HepG2 (cell line): Measurements from ENCODE around the gene MGST2. TPM values are rescaled to one million over a fixed set of nuclear protein-coding genes. Genes with fewer than 3 reads are reported as not detected.
A peak's percentile ranks its signal among the peaks of the same experiment; 100 is the strongest.

Experiments used
- CBX2 ChIP-seq, 2 experiments: fragments of 200-600 bp in 1 of 2; sonication (generic); formaldehyde crosslinking in 1 of 2; IDR thresholded peaks; 2 replicates each; pipeline versions ENCODE4 v1.7.0 to v1.8.1; 2018 to 2022; ENCODE audit warnings: low read depth in 2 of 2, low read length in 1 of 2, mild to moderate bottlenecking in 1 of 2, missing genetic modification reagents in 1 of 2
- CSRNP2 ChIP-seq: sonication (generic); formaldehyde crosslinking; conservative IDR thresholded peaks from 2 replicates; pipeline ENCODE4 v1.8.0; 2022; ENCODE audit warnings: low read depth, missing genetic modification reagents
- ESRRA ChIP-seq: sonication (generic); formaldehyde crosslinking; IDR thresholded peaks from 2 replicates; pipeline ENCODE4 v1.5.1; 2020; ENCODE audit warnings: mild to moderate bottlenecking, low read depth, missing genetic modification reagents
- GABPA ChIP-seq, 2 experiments: IDR thresholded peaks; 2 replicates each; pipeline ENCODE4 v1.6.1; 2011 to 2016; ENCODE audit warnings: low read depth in 2 of 2, low read length in 1 of 2, missing biosample characterization in 1 of 2, missing genetic modification characterization in 1 of 2
- JUN ChIP-seq: sonication (generic); formaldehyde crosslinking; IDR thresholded peaks from 2 replicates; pipeline ENCODE4 v1.4.0; 2020; ENCODE audit warnings: mild to moderate bottlenecking, missing genetic modification reagents
- MAF1 ChIP-seq: sonication (generic); formaldehyde crosslinking; IDR thresholded peaks from 2 replicates; pipeline ENCODE4 v1.5.0; 2020; ENCODE audit warnings: missing genetic modification reagents, borderline replicate concordance
- MIXL1 ChIP-seq: IDR thresholded peaks from 2 replicates; pipeline ENCODE4 v1.6.1; 2016
- NCOA1 ChIP-seq: sonication (generic); formaldehyde crosslinking; IDR thresholded peaks from 2 replicates; pipeline ENCODE4 v1.9.0; 2021; ENCODE audit warnings: missing genetic modification reagents
- ONECUT2 ChIP-seq: sonication (generic); formaldehyde crosslinking; IDR thresholded peaks from 2 replicates; pipeline ENCODE4 v1.4.0; 2020; ENCODE audit warnings: missing genetic modification reagents
- PHB2 ChIP-seq: fragments of 450-650 bp; IDR thresholded peaks from 2 replicates; pipeline ENCODE4 v1.6.1; 2018; ENCODE audit not compliant: partially characterized antibody
- REST ChIP-seq, 2 experiments: IDR thresholded peaks; 2 replicates each; pipeline ENCODE4 v1.6.1; 2011 to 2012; ENCODE audit warnings: low read length in 2 of 2, borderline replicate concordance in 1 of 2, low read depth in 1 of 2, mild to moderate bottlenecking in 1 of 2, moderate library complexity in 1 of 2
- SIX4 ChIP-seq: sonication (generic); formaldehyde crosslinking; IDR thresholded peaks from 2 replicates; pipeline ENCODE4 v1.4.0; 2020; ENCODE audit warnings: missing genetic modification reagents
- SKI ChIP-seq: fragments of 450-650 bp; IDR thresholded peaks from one replicate; pipeline ENCODE4 v1.6.1; 2018; ENCODE audit warnings: mild to moderate bottlenecking; ENCODE audit not compliant: partially characterized antibody
- TOE1 ChIP-seq: sonication (generic); formaldehyde crosslinking; IDR thresholded peaks from 2 replicates; pipeline ENCODE4 v1.4.0; 2020; ENCODE audit warnings: mild to moderate bottlenecking, missing genetic modification reagents
- ZFP1 ChIP-seq: IDR thresholded peaks from 2 replicates; pipeline ENCODE4 v1.6.1; 2016
- ZFP36L1 ChIP-seq: sonication (generic); formaldehyde crosslinking; IDR thresholded peaks from 2 replicates; pipeline ENCODE4 v1.8.0; 2022; ENCODE audit warnings: mild to moderate bottlenecking, missing genetic modification reagents, moderate library complexity
- ZFP82 ChIP-seq: sonication (generic); formaldehyde crosslinking; IDR thresholded peaks from 2 replicates; pipeline ENCODE4 v1.5.1; 2020; ENCODE audit warnings: mild to moderate bottlenecking, missing genetic modification reagents, borderline replicate concordance
- ZNF136 ChIP-seq: sonication (generic); formaldehyde crosslinking; IDR thresholded peaks from 2 replicates; pipeline ENCODE4 v1.8.1; 2022; ENCODE audit warnings: low read depth, mild to moderate bottlenecking, moderate library complexity, missing genetic modification reagents
- ZNF30 ChIP-seq: sonication (generic); formaldehyde crosslinking; IDR thresholded peaks from 2 replicates; pipeline ENCODE4 v1.5.0; 2020; ENCODE audit warnings: mild to moderate bottlenecking, missing genetic modification reagents
- ZNF441 ChIP-seq: sonication (generic); formaldehyde crosslinking; IDR thresholded peaks from 2 replicates; pipeline ENCODE4 v1.7.0; 2021; ENCODE audit warnings: missing genetic modification reagents, borderline replicate concordance
- ZNF572 ChIP-seq: sonication (generic); formaldehyde crosslinking; IDR thresholded peaks from 2 replicates; pipeline ENCODE4 v1.5.1; 2020; ENCODE audit warnings: mild to moderate bottlenecking, missing genetic modification reagents
- ZNF580 ChIP-seq: IDR thresholded peaks from 2 replicates; pipeline ENCODE4 v1.6.1; 2016; ENCODE audit warnings: low read depth, borderline replicate concordance
- ZNF792 ChIP-seq: IDR thresholded peaks from 2 replicates; pipeline ENCODE4 v1.6.1; 2016
- ZNF879 ChIP-seq: sonication (generic); formaldehyde crosslinking; IDR thresholded peaks from 2 replicates; pipeline ENCODE4 v1.8.1; 2023; ENCODE audit warnings: missing genetic modification reagents
- polyA plus RNA-seq, 8 experiments: library from polyadenylated mRNA; depleted of rRNA in 3 of 8; stranded (reverse) in 7 of 8; unstranded in 1 of 8; fragments of >200 nt; fragmentation: Illumina TruSeq in 4 of 8; extraction: Trizol in 4 of 8; gene quantifications; 2 replicates each; pipeline versions ENCODE4 v1.2.1 to v1.2.3, GENCODE V29; 2011 to 2016; ENCODE audit warnings: low read depth in 4 of 8, missing spikeins in 1 of 8, mixed read lengths in 1 of 8; ENCODE audit not compliant: insufficient read depth in 1 of 8
- total RNA-seq, 5 experiments: library from RNA; depleted of rRNA; stranded (reverse); fragments of >200 nt; fragmentation: Illumina TruSeq; extraction: Trizol; gene quantifications; 2 replicates each; pipeline ENCODE4 v1.2.3, GENCODE V29; 2016; ENCODE audit warnings: low read depth in 1 of 5

Gene MGST2
- total and polyA plus RNA-seq, 2 of the 13 experiments (the other 11 are each of a cell fraction or from before 2014, with no cell fraction given): 205 to 416 TPM

- TF ChIP-seq REST (IDR thresholded peaks at IDR 0.05; ENCODE audit: borderline replicate concordance in 1 of 2, low read depth in 1 of 2, low read length in 2 of 2): peak in 1 of 2 experiments; percentile 66; a peak in 2 of 4 replicates
- TF ChIP-seq CBX2 (IDR thresholded peaks at IDR 0.05; ENCODE audit: low read depth, low read length): no peak
- TF ChIP-seq CBX2 (CRISPR knock-in tag; IDR thresholded peaks at IDR 0.05; ENCODE audit: low read depth): no peak
- peak; percentile 93 for TF ChIP-seq JUN (CRISPR knock-in tag)
- peak; percentile 38; the same call in 1 of the 2 replicates for TF ChIP-seq SIX4 (CRISPR knock-in tag)
- TF ChIP-seq ZNF136 (CRISPR knock-in tag): no peak
- no peak for TF ChIP-seq CSRNP2 (CRISPR knock-in tag)
- TF ChIP-seq PHB2: no peak
- TF ChIP-seq SKI: peak; percentile 33
- no peak for TF ChIP-seq GABPA (IDR thresholded peaks at IDR 0.05; ENCODE audit: low read depth, low read length)
- TF ChIP-seq GABPA (CRISPR knock-in tag; IDR thresholded peaks at IDR 0.05; ENCODE audit: low read depth): peak; percentile 67; the same call in 1 of the 2 replicates
- no peak for TF ChIP-seq ONECUT2 (CRISPR knock-in tag)
- TF ChIP-seq ZNF792 (CRISPR knock-in tag): 0 out of 2 replicates have a peak, but pooled peaks have one; percentile 59
- no peak for TF ChIP-seq ZFP82
- TF ChIP-seq ZFP1: peak; percentile 75; the same call in 1 of the 2 replicates
- TF ChIP-seq ESRRA (CRISPR knock-in tag): peak; percentile 93
- no peak for TF ChIP-seq ZNF30 (CRISPR knock-in tag)
- TF ChIP-seq ZNF572 (CRISPR knock-in tag): no peak
- no peak; the same call in 1 of the 2 replicates for TF ChIP-seq ZFP36L1 (CRISPR knock-in tag)
- peak; percentile 76 for TF ChIP-seq MIXL1
- TF ChIP-seq TOE1 (CRISPR knock-in tag): no peak; the same call in 1 of the 2 replicates
- TF ChIP-seq NCOA1 (CRISPR knock-in tag): peak; percentile 21; the same call in 1 of the 2 replicates
- TF ChIP-seq MAF1 (CRISPR knock-in tag): no peak
- TF ChIP-seq ZNF879: no peak
- TF ChIP-seq ZNF441 (CRISPR knock-in tag): peak; percentile 41; the same call in 1 of the 2 replicates
- TF ChIP-seq ZNF580 (CRISPR knock-in tag): peak; percentile 81; the same call in 1 of the 2 replicates
These were observed 23.6 kb downstream of the MGST2 start (continued) for GRCh38 chr4:139689093-139689722.
